T-helper 2 cell treated with Interferon-gamma antibody and Interleukin-4, amounts not matched to agents 5 μg/mL and 100 μg/mL, for 36 hours (primary cell): ENCODE data around the gene UMODL1.

Experiments used
- DNase-seq: peaks from one replicate; pipeline ENCODE4 v3.0.0; 2021; ENCODE audit warnings: low spot score
- H3K27ac Mint-ChIP-seq: one replicate; pipeline ENCODE4 v1.8.0; 2021; ENCODE audit warnings: mild to moderate bottlenecking, mixed read lengths
- H3K27me3 Mint-ChIP-seq: one replicate; pipeline ENCODE4 v1.8.0; 2021; ENCODE audit warnings: low read depth, mixed read lengths
- H3K36me3 Mint-ChIP-seq: one replicate; pipeline ENCODE4 v1.8.0; 2021; ENCODE audit warnings: low read depth, mixed read lengths
- H3K4me1 Mint-ChIP-seq: one replicate; pipeline ENCODE4 v1.8.0; 2021; ENCODE audit warnings: low read depth, mixed read lengths
- H3K4me3 Mint-ChIP-seq: one replicate; pipeline ENCODE4 v1.8.0; 2022; ENCODE audit warnings: mild to moderate bottlenecking, moderate library complexity, mixed read lengths
- H3K9me3 Mint-ChIP-seq: one replicate; pipeline ENCODE4 v1.8.0; 2021; ENCODE audit warnings: mixed read lengths

Gene UMODL1

DNA sequence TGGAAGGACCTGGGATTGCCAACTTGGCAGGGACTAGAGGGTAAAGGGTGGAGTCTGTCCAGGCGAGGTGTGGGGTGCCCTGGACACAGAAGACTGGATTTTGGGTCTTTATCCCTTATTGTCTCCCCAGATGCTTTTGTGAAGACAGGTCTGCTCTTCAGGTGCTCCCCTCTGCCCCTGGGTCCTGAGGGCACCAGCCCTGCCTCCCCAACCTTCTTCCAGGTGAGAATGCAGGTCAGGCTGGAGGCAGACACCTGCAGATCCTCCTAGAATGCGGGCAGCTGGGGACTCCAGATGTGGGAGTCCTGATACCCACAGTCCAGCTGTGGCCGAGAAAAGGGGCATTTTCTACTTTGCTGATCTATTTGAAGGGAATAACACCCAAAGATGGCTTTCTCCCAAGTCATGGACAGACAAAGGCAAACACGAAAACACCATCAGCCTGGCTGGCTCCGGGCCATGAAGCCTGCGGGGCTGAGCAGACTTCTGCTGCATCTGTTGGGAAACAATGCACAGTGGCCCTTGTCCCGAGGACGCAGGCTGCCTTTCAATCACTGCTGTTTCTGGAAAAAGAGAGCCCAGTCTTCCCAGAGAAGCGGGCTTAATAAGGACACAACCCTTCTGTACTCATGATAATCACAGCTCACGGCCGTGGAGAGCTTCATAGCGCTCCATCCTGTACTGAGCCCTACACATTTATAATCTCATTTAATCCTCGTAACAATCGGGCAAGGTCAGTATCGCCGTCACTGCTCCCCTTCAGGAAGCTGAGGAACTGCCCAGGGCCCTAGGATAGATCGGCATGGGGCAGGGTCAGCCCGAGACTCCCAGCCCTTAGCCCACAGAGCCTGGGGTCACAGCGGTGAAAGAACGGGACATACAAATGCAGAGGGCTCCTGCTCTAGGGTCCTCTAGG is 85.8 kb downstream of the UMODL1 start:
- no peak overlapping the region for H3K27ac Mint-ChIP-seq
- peaks cover 11% of the 10 kb centered on the region for H3K4me1 Mint-ChIP-seq
- DNase-seq: no peak
- H3K4me3 Mint-ChIP-seq: no peak overlapping the region
- no peaks in the 10 kb centered on the region for H3K27me3 Mint-ChIP-seq
- H3K36me3 Mint-ChIP-seq: no peaks in the 10 kb centered on the region
- no peaks in the 10 kb centered on the region for H3K9me3 Mint-ChIP-seq

DNA sequence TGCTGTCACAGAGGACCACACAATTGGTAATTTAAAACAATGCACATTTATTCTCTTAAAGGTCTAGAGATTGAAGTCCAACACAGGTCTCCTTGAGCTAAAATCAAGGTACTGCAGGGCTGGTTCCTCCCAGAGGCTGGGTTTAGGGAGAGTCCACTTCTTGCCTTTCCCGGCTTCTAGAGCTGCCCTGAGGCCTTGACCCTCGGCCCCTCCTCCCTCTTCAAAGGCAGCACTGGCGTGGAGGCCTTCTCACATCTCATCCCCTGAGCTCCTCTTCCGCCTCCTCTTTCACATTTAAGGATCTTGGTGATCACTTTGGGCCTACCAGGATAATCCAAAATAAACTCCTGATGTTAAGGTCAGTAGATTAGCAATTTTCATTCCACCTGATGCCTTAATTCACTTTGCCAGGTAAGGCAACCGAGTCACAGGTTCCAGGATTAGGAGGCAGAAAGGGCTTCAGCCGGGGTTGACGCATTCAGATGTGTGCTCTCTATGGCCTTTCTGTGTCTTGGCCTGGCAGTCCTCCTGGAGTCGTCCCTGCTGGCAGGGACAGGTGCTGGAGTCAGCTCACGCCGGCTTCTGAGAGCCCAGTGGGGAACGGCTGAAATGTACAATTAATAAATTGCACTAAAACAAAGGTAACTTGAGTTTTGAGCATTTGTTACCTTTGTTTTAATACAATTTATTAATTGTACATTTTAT is 86.6 kb downstream of the UMODL1 start:
- peaks cover 19% of the 10 kb centered on the region for H3K4me1 Mint-ChIP-seq

DNA sequence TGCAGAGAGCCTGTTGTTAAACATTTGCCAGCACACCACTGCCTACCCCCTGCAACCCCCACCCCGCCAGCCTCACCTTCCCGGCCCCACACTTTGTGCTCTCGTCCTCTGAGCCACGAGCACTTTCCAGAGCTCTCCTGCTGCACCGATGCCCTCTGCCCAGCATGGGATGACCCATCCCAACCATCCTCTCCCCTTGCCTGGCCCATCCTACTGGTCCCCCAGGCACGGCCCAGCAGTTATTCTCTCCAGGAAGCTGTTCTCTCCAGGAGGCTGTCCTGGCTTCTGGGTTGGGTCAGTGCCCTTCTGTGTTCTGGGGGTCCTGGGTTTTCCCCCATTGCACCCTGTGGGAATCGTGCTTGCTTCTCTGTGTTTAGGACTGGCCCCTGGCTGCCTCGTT is 87.7 kb downstream of the UMODL1 start:
- Mint-ChIP-seq H3K36me3 (no peaks in the 10 kb centered on the region), H3K27ac (no peak overlapping the region), H3K4me1 (peaks cover 25% of the 10 kb centered on the region), H3K4me3 (no peak overlapping the region), H3K9me3 (no peaks in the 10 kb centered on the region), H3K27me3 (no peaks in the 10 kb centered on the region)
- DNase-seq: no peak

More for the DNA sequence above, 86.6 kb downstream of the UMODL1 start:
- H3K27me3 Mint-ChIP-seq: no peaks in the 10 kb centered on the region
- no peak overlapping the region for H3K27ac Mint-ChIP-seq
- DNase-seq: no peak
- H3K36me3 Mint-ChIP-seq: no peaks in the 10 kb centered on the region
- H3K9me3 Mint-ChIP-seq: no peaks in the 10 kb centered on the region
- no peak overlapping the region for H3K4me3 Mint-ChIP-seq

DNA sequence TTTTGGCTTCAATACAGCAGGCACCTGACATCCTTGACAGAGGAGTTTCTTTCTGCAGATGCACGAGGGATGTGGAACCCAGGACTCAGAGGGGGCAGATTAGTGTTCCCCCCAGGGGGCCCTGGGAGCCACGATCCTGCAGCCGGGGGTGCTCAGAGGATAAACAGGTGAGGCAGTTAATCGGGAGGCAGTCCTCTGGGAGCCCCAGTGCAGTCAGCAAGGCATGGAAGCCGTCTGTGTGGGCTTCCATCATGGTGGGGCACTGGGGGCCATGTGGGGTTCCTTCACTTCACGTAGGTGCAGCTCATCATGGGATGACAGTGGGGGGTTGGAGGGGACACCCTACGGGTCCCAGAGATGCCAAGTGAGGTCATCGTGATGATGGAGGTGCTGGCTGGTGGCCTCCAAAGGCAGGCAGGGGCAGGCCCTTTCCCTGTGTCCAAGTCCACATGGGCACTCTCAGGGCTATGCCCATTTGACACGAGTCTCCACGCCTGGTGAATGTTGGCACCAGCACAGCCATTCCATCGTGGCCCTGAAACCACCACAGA is 88.5 kb downstream of the UMODL1 start:
- no peaks in the 10 kb centered on the region for H3K27me3 Mint-ChIP-seq
- no peak overlapping the region for H3K27ac Mint-ChIP-seq
- no peaks in the 10 kb centered on the region for H3K9me3 Mint-ChIP-seq
- no peaks in the 10 kb centered on the region for H3K36me3 Mint-ChIP-seq
- H3K4me1 Mint-ChIP-seq: peaks cover 29% of the 10 kb centered on the region
- DNase-seq: no peak
- H3K4me3 Mint-ChIP-seq: no peak overlapping the region

DNA sequence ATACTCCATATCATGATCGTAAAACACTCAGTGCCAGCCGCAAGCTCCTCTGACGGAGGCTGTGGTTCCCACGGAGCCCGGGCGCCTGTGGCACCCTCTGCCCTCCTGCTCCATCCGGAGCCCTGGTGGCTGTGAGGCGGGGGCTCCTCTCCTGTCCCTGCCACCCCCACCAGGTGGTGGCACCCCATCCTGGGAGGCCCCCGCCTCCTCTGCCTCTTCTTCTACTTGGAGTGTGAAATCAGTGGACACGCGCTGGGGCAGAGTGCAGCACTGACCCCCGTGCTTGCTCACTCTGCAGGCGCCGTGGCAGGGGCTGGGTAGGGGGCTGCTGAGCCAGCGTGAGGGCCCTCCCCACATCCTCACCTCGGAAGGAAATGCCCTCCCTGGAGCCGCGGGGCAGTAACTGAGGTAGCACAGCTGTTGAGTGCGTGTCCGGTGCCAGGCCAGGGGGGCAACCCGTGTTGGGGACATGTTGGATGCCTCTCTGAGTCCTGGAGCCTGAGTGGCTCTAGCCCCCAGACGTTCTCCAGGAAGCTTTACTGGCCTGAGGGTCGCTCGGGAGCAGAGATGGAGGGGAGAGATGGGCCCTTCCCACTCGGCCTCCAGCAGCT is 89.1 kb downstream of the UMODL1 start:
- H3K4me3 Mint-ChIP-seq: no peak overlapping the region
- H3K4me1 Mint-ChIP-seq: peaks cover 30% of the 10 kb centered on the region
- no peaks in the 10 kb centered on the region for H3K36me3 Mint-ChIP-seq
- H3K27ac Mint-ChIP-seq: no peak overlapping the region
- no peaks in the 10 kb centered on the region for H3K27me3 Mint-ChIP-seq
- no peaks in the 10 kb centered on the region for H3K9me3 Mint-ChIP-seq
- no peak for DNase-seq

DNA sequence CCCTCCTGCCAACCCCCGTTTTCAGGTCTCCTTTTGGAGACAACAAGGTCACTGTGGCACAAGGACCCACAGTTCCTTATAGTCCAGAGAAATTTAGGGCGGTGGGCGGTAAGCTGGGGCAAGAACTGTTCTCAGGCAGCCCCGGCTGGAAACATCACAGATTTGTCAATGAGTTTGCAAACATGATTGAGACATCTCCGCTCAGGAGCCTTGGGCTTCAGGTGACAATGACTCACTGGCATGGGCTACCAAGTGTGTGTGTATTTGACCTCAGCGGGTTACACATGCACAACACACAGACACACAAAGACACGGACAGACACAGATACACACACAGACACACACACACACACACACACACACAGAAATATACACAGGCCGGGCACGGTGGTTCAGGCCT is 89.6 kb downstream of the UMODL1 start:
- H3K27ac Mint-ChIP-seq: no peak overlapping the region
- H3K4me3 Mint-ChIP-seq: no peak overlapping the region
- peaks cover 30% of the 10 kb centered on the region for H3K4me1 Mint-ChIP-seq
- no peaks in the 10 kb centered on the region for H3K27me3 Mint-ChIP-seq
- H3K36me3 Mint-ChIP-seq: no peaks in the 10 kb centered on the region
- no peaks in the 10 kb centered on the region for H3K9me3 Mint-ChIP-seq
- DNase-seq: no peak

DNA sequence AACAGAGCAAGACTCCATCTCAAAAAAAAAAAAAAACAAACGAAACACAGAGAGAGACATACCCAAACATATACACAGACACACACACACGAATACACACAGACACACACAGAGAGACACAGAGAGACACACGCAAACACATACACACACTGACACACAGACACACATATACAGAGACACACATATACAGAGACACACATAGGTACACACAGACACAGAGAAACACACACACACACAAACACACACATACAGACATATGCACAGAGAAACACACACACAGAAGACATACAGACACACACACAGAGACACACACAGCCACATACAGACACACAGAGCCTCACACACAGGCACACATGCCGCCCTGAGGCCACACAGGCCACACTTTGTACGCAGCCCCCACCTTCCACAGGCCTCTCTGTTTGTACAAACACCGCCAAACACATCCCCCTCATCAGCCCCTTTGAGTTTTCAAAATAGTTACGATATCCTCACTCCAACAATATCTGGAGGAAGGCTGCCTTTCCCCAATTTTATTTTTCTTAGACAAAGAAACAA is 90.4 kb downstream of the UMODL1 start:
- Mint-ChIP-seq H3K27ac (peak overlapping the region; percentile 23), H3K36me3 (no peaks in the 10 kb centered on the region), H3K4me1 (peaks cover 30% of the 10 kb centered on the region), H3K27me3 (no peaks in the 10 kb centered on the region), H3K9me3 (no peaks in the 10 kb centered on the region), H3K4me3 (peak overlapping the region; percentile 9)
- DNase-seq: no peak

DNA sequence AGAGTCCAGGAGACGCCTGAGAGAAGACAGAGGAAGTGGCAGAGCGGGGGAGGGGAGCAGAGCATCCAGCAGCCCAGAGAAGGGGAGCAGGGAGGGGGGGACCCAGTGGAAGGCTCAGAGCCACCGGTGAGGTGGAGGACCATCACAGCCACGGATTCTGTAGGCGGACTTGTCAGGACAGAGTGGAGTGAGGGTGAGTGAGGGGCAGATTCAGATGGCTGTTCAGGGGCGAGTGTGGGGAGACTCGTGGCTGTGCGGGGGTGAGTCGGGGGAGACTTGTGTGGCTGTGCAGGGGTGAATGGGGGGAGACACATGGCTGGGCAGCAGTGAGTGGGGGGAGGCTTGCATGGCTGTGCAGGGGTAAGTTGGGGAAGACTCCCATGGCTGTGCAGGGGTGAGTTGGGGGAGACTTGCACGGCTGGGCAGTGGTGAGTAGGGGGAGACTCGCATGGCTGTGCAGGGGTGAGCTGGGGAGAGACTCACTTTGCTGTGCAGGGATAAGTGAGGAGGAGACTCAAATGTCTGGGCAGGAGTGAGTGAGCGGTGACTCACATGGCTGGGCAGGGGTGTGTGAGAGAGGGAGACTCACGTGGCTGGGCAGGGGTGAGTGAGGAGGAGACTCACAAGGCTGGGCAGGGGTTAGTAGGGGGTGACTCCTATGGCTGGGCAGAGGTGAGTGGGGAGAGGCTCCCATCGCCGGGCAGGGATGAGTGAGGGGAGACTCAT is 91.0 kb downstream of the UMODL1 start:
- H3K27ac Mint-ChIP-seq: peak overlapping the region; percentile 23
- no peaks in the 10 kb centered on the region for H3K27me3 Mint-ChIP-seq
- no peak for DNase-seq
- H3K4me1 Mint-ChIP-seq: peaks cover 30% of the 10 kb centered on the region
- no peaks in the 10 kb centered on the region for H3K36me3 Mint-ChIP-seq
- H3K4me3 Mint-ChIP-seq: no peak overlapping the region
- no peaks in the 10 kb centered on the region for H3K9me3 Mint-ChIP-seq

DNA sequence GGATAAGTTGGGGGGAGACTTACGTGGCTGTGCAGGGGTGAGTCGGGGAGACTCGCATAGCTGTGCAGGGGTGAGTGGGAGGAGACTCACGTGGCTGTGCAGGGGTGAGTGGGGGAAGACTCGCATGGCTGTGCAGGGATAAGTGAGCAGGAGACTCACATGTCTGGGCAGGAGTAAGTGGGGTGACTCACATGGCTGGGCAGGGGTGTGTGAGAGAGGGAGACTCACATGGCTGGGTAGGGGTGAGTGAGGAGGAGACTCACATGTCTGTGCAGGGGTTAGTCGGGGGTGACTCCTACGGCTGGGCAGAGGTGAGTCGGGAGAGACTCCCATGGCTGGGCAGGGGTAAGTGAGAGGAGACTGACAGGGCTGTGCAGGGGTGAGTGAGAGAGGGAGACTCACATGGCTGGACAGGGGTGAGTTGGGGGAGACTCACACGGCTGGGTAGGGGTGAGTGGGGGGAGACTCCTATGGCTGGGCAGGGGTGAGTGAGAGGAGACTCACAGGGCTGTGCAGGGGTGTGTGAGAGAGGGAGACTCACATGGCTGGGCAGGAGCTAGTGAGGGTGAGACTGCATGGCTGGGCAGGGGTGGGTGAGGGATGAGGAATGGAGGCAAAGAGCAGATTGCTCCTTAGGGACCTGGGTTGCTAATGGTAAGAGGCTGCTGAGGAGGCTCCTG is 91.9 kb downstream of the UMODL1 start:
- no peak for DNase-seq
- Mint-ChIP-seq H3K9me3 (no peaks in the 10 kb centered on the region), H3K27ac (peak overlapping the region; percentile 32), H3K4me3 (no peak overlapping the region), H3K4me1 (peaks cover 30% of the 10 kb centered on the region), H3K36me3 (no peaks in the 10 kb centered on the region), H3K27me3 (no peaks in the 10 kb centered on the region)

DNA sequence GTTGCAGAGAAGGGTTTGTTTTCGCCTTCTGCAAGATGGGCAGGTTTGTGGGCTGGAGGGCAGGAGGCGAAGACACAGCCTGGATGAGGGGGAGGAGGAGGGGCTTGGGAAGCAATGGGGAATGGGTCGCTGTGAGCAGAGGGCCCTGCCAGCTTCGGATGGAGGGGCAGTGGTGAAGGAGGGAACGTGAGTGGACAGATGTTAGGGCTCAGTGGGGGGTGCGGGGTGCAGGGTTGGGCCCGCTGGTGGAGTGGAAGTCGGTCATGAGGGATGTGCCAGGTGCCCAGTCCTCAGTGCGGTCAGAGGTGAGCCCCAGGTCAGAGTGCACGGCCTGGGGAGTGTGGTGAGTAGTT is 92.4 kb downstream of the UMODL1 start:
- H3K36me3 Mint-ChIP-seq: no peaks in the 10 kb centered on the region
- H3K4me3 Mint-ChIP-seq: no peak overlapping the region
- H3K9me3 Mint-ChIP-seq: no peaks in the 10 kb centered on the region
- H3K4me1 Mint-ChIP-seq: peaks cover 30% of the 10 kb centered on the region
- DNase-seq: no peak
- H3K27me3 Mint-ChIP-seq: no peaks in the 10 kb centered on the region
- H3K27ac Mint-ChIP-seq: peak overlapping the region; percentile 26

DNA sequence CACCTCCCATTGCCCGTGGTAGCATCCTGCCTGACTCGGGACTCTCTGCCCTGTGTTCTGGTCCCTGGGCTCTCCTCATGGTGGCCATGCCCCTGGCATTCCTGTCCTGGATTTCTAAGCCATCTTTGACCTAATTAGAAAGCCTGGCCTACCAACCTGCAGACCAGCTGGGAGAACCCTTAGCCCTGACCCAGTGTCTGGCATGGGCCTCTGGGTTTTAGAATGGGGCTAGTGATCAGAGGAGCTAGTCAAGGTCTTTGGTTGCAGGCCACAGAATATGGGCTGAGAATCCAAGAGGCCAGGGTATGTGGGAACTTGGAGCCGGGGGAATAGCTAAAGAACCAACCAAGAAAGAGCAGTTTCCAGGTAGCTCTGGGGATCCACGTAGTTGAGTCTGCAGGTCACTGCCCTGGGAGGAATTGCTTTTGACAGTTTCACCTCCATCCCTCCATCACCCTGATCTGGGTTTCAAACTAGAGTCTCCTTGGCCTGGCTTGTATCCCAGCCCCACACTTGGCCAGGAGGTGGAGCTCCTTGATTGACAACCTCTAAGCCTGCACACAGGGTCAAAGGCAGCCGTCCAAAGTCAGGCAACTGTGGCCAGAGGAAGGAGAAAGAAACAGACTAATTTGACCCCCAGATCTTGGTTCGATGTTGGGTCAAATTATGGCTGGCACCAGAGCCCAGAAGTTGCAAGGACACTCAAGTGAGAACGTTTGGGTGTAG is 93.1 kb downstream of the UMODL1 start:
- H3K27me3 Mint-ChIP-seq: peaks cover under 1% of the 10 kb centered on the region
- DNase-seq: peak; percentile 33
- H3K4me1 Mint-ChIP-seq: peaks cover 30% of the 10 kb centered on the region
- H3K4me3 Mint-ChIP-seq: no peak overlapping the region
- H3K9me3 Mint-ChIP-seq: no peaks in the 10 kb centered on the region
- H3K36me3 Mint-ChIP-seq: no peaks in the 10 kb centered on the region
- H3K27ac Mint-ChIP-seq: peak overlapping the region; percentile 27

DNA sequence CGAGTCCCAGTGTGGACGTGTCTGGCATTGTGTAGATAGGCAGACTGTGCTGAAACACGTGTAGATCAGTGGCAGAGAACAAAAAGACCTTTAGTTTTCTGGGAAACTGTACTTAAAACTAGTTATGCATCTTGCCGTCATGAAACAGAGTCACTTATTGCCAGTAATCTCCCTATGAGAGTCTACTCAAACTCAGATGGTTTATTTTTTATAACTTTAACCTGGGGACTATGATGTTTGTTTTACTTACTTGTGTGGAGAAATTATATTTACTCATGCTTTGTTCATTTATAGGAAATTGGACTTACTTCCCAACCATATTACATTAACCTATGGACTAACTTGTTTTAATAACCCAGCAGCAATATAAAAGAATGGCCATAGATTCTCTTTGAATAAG is 93.7 kb downstream of the UMODL1 start:
- H3K4me3 Mint-ChIP-seq: no peak overlapping the region
- peaks cover 30% of the 10 kb centered on the region for H3K4me1 Mint-ChIP-seq

More for the DNA sequence above, 93.7 kb downstream of the UMODL1 start:
- H3K27ac Mint-ChIP-seq: no peak overlapping the region
- H3K9me3 Mint-ChIP-seq: no peaks in the 10 kb centered on the region
- DNase-seq: no peak
- peaks cover 3% of the 10 kb centered on the region for H3K27me3 Mint-ChIP-seq
- H3K36me3 Mint-ChIP-seq: no peaks in the 10 kb centered on the region
